HG03095 (cell line): Measurements from ENCODE around the gene P4HTM.

Source experiments
- ATAC-seq: cut with Tn5 transposase; IDR thresholded peaks from one replicate; pipeline ENCODE4 v1.9.1; 2021; ENCODE audit warnings: moderate library complexity; ENCODE audit not compliant: unreplicated experiment

Gene P4HTM

DNA sequence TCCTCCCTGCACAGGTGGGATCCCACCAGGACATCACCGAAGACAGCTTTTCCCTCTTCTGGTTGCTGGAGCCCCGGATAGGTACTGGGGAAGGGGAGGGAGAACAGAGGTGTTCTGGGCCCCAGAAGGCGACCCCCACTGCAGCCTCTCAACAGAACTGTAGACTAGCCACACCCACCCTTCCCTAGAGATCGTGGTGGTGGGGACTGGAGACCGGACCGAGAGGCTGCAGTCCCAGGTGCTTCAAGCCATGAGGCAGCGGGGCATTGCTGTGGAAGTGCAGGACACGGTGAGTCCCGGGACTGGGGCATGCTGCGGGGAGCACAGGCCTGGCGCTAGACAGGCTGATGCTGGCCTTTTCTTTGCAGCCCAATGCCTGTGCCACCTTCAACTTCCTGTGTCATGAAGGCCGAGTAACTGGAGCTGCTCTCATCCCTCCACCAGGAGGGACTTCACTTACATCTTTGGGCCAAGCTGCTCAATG lies 32.7 kb downstream of the P4HTM start:
- no peak for ATAC-seq

DNA sequence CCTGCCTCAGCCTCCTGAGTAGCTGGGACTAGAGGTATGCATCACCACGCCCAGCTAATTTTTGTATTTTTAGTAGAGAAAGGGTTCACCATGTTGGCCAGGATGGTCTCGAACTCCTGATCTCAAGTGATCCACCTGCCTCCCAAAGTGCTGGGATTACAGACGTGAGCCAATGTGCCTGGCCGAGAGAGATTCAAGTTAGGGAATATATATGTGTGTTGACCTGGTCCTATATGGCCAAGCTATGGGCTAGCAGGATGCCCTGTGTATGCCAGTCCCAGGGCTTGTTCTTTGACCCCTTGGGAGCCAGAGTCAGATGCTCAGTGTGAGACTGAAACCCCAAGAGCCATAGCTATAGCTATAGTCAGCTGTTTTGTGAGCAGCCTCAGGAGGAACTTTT lies 33.7 kb downstream of the P4HTM start:
- no peak for ATAC-seq

DNA sequence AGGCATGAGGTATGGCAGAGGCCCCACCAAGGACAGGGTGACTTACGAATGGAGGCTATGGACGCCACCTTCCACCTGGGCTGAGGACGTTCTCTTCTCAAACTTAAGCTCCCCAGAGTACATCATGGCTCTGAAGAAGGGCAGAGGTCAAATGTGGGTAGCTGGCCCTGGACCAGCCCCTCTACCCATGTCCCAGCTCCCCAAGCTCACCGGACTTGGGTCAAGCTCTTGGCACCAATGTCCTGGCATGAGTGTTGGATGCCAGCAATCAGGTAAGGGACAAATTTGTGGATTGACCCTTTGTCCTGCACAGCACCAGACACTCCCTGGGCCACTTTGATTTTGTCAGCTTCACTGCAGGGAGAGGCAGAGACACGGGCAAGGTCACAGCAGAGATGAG lies 34.4 kb downstream of the P4HTM start:
- ATAC-seq, result no peak

DNA sequence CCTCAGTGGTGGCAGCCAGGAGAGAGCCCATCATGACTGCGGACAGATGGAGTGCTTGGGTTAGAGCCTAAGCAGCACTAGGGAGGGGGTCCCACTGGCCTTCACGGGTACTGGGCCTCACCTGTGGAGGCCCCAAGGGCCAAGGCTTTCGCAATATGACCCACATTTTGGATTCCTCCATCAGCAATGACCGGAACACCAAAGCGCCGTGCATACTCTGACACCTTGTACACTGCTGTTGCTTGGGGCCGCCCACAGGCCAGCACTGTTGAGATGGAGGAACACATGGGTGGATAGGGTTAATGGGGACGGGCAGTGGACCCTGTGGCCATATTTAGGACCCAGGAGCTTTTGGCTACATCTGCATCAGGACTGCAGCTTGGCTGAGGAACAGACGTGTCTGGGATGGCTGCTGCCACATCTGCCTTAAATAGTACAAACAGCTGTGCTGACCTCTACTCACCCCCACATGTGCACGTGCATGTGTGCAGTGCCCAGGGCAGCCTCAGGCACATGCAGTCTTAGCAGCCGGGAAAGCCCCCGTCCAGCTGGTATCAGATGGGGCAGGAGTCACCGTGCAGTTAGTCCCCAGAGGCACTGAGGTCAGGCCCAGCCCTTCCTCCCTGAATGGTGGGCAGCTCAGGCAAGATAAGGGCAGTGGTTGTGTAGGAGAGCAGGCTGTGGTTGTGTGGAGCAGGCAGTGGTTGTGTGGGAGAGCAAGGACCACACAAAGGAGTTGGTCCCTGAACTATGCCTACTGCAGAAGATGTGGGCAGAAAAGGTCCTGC lies 35.2 kb downstream of the P4HTM start:
- no peak for ATAC-seq

DNA sequence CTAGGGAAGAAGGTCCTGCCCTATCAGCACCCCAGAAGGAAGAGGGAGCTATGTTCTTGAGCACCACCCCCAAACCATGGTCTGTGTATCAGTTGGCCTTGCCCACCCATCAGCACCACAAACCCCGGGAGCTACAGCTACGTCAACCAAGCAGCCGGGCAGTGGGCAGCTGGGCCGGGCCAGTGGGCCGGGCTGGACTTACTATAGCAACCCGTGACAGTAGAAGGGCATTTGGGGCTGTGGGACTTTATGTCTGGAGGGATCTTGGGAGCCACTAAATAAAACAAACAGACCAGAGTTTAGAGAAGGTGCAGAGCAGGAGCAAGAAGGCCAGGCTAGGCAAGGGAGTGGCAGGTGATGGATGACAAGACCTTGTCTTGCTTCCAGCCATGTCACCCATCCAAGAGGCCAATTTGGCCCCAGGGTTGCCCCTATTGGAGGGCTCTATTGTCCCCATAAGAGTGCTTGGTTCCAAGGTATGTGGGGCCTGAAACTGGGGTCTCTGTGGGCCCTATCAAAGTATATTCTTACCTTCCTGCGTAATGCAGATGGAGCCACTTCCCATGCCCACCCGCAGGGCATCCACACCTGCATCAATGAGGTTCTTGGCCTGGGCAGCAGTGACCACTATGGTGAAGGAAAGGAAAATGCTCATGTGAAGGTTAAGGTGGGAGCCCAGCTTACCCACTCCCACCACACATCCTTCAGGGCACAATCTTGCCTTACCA lies 35.9 kb downstream of the P4HTM start:
- no peak for ATAC-seq

DNA sequence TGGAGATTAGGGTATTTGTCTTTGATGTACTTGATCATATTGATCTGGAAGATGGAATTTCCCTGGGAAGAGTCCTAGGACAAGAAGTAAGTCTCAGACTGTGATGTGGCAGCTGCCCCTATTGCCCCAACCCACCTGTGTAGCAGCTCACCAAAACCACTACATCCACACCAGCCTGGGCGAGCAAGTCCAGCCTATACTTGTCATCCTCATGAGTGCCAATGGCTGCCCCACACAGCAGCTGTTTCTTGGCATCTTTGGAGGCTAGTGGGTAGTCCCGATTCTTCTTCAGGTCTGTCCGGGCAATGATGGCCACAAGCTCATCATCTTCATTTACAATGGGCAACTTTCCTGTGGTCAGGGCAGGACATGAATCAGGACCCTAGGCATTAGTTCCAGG lies 36.5 kb downstream of the P4HTM start:
- no peak for ATAC-seq

DNA sequence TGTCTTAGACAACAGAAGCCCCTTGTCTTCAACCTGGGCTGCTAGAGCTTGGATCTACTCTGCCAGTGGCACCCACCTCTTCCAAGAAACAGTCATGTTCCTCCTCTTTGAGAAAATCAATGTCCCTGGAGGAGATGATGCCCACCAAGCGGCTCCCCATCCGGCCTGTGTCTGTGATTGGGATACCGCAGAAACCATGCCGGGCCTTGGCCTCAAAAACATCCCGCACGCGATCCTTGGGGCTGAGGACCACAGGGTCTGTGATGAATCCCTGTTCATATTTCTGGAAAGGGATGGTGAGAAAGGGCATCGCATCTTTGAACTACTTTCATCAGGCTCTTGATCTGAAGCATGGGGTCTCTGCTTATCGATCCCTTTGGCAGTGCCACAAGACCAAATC lies 37.6 kb downstream of the P4HTM start:
- no peak for ATAC-seq

DNA sequence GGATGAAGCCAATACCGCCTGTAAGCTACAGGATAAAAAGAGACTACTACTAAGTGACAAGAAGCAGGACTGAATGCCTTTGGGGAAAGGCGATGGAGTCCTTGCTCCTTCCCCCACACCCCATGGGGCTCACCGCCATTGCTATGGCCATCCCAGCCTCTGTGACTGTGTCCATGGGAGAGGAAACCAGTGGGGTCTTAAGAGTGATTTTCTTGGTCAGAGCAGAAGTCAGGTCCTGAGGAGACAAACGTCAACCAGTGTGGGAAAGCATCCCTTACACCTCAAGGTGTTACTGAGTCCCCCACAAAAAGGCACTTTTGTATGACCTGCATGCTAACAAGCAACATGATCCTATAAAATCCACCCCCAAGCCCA lies 38.2 kb downstream of the P4HTM start:
- no peak for ATAC-seq

DNA sequence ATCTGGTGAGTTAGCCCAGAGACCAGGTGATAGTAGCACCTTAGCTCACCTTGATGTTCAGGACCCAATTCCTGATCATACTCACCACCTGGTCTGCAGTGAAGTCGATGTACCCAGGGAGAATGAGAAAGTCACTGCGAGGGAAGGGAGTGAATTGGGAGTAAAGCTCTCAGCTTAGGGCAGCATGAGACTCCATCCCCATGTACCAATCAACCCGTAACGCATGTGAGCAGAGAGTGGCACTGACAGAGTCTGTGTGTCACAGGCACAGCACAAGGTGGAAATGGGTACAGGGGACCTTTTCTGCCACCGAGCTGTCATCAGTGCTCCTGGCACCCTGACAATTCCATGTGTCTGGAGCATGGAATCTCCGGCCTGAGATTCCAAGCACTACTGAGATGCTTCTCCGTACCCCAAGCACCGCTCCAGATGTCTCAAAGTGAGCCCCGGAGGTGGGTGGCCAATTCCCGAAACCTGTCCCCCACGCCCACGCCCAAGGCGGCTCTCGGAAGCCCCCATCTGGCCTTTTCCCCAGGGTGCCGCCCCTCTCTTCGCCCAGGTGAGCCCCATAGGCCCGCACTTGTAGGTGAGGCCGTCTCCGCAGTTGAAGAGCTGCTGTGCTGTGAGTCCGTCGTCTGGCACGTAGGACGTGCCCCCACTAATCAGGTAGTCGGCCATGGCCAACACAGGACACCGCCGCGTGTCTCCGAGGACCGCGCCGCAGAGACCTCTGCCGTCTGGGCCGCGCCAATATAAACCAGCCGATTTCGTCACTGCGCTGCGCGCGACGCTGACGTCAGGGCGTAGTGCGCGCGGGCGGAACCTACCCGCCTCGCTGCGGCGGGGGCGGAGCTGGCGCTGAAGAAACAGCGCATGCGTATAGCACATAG lies 38.9 kb downstream of the P4HTM start, which contains the start of gene IMPDH2:
TSS of gene IMPDH2 (minus strand) at position 726 of the 890 bp plus-strand sequence. CDS start at position 678, 48 bp downstream.
- ATAC-seq, result peak; percentile 82

DNA sequence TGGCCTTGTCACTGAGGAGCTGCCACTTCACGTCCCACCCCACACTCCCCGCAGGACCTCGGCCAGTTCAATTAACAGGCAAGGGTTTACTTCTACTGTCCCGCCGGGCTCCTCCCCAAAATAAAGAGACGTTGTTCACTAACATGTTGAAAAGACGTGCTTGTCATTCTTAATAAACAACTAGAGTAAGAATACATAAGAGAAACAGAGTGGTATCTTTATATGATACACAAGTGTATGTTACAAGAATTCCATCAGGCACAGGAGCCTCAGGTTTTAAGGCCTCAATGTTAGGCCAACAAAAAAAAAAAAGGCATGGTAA lies 39.5 kb downstream of the P4HTM start:
- no peak for ATAC-seq

DNA sequence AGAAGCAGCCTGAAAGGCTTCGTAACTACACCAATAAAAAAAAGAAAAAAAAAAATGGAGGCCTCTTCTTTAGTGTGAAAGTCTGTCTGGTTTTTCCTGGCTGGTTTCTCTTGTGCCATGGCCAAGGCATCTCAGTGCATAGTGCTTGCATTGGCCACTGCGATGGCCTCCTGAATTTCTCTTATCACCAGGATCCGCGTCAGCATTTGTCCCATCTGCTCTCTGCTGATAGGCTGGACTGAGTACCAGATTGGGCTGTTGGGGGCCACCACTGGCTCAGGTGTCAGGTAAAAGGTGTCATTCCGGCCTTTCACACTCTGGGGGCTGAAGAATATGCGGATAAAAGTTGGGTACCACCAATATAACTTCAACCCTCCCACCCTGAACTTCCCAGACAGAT lies 40.3 kb downstream of the P4HTM start:
- no peak for ATAC-seq

DNA sequence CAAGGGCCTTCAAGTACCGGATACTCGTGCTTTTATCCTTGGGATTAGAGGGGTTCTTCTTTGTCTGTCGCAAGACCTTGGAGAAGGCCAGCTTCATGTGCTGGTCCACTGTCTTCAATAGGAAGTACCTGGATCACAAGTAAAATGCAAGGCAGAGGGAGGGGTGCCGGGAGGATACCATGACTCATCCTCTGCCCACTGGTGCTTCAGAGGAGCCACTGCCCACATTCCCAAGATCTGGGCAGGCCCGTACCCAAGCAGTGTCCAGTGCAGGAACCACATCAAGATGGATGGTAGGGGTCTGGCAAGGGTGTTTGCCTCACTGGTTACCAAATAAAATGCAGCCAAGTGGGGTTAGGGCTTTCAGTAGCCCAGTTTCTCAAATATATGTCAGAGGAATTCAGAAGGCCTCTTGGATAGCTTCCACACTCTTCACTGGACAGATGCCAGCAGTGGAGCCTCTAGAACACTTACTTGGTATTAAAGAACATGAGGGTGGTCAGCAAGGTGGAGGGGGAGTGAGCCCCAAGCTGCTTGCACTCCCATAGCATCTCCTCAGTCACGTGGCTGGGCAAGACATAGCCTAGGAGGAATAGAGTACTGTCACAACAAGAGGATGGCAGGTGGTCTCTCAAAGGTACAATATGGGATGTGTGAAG lies 42.7 kb downstream of the P4HTM start:
- no peak for ATAC-seq

DNA sequence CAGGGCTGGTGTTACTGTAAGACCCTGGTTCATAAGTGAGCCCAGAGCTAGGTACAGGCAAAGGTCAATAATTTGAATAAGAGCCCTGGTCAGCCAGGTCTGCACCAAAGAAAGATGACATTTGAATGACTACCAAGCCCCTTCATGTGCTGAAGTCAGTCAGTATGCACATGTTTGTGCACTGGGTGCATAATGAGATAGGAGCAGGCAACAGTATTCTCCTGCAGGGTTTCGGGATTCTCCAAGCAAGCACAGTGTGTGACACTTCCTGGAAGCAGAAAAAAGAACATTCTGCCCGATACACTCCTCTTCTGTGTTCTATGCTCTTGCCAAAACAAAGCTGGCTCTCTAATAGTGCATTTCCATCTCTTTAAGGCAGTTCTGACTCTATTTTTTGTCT lies 44.6 kb downstream of the P4HTM start:
- no peak for ATAC-seq

DNA sequence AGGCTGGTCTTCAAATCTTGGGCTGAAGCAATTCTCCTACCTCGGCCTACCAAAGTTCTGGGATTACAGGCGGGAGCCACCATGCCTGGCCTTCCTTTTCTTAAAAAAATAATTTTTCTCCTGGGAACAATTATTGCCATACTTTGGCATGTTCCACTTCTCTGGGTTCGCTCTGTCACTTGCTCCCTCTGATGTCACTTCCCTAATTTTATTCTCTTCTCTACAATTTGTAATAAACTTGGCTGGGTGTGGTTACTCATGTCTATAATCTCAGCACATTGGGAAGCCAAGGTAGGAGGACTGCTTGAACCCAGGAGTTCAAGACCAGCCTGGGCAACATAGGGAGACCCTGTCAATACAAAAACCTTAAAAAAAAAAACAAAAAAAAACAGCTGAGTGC lies 45.2 kb downstream of the P4HTM start:
- no peak for ATAC-seq

DNA sequence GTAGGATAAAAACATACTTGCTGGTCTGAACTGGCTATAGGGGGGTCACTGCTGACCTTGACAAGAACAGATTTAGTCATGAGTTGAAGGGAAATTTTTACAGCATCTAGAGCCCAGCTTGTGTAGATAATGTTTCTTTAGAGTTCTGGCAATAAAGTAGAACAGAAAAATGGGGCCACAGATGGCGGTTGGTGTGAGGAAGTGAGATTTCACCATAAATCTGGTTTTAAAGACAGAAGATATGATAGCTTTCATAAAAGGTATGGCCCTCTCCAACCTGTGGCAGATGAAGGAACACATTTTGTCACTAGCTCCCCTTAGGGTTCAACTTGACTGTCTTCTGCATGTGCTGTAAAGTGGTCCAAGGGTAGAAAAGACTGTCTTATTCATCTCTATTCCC lies 63.5 kb downstream of the P4HTM start:
- ATAC-seq, result no peak

DNA sequence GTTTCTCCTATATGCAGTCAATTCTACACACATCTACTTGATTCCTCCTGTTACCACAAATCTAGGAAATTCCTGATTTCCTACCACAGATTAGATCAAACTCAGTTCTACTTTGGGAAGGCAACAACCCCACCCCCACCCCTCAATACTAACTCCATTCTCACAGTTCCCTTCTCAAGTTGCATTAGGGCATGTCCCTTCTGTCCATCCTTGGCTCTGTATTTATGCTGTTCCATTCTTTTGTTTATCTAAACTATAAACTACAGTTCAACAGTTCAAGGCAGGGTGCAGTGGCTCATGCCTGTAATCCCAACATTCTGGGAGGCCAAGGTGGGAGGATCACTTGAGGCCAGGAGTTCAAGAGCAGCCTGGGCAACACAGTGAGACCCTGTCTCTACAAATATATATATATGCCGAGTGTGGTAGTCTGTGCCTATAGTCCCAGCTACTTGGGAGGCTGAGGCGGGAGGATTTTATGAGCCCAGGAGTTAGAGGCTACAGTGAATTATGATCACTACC lies 64.4 kb downstream of the P4HTM start:
- ATAC-seq, result no peak
